Testis (tissue), 3 donors: ENCODE results near the gene COG8. TPM values are rescaled to one million over a fixed set of nuclear protein-coding genes. Genes with fewer than 3 reads are reported as not detected.

Experiments
- DNase-seq: peaks from one replicate; pipeline ENCODE4 v3.0.0-alpha.2; 2019
- H3K27ac ChIP-seq, 2 donors: fragments of 200-600 bp; sonication (generic); one replicate each; pipeline ENCODE4 v1.5.1; 2019
- H3K27me3 ChIP-seq: fragments of 200-600 bp; sonication (generic); one replicate; pipeline ENCODE4 v1.5.1; 2019
- H3K36me3 ChIP-seq: fragments of 200-600 bp; sonication (generic); one replicate; pipeline ENCODE4 v1.5.1; 2017; ENCODE audit warnings: low read depth; ENCODE audit errors: missing control alignments
- H3K4me1 ChIP-seq: fragments of 200-600 bp; sonication (generic); one replicate; pipeline ENCODE4 v1.5.1; 2019
- H3K4me3 ChIP-seq, 2 donors: fragments of 200-600 bp; sonication (generic); one replicate each; pipeline ENCODE4 v1.5.1; 2017 to 2019
- H3K9me3 ChIP-seq: fragments of 200-600 bp; sonication (generic); one replicate; pipeline ENCODE4 v1.5.1; 2017
- CTCF ChIP-seq, 3 experiments: fragments of 450-650 bp in 2 of 3; fragments of 200-600 bp in 1 of 3; sonication (generic) in 1 of 3; IDR thresholded peaks; one replicate each; pipeline ENCODE4 v1.5.1; 2016 to 2019; ENCODE audit warnings: antibody characterized with exemption in 3 of 3, mild to moderate bottlenecking in 2 of 3, moderate library complexity in 1 of 3
- POLR2A ChIP-seq: fragments of 450-650 bp; IDR thresholded peaks from one replicate; pipeline ENCODE4 v1.6.1; 2017; ENCODE audit warnings: antibody characterized with exemption, mild to moderate bottlenecking, moderate library complexity
- WGBS, 2 donors: methylation state at CpG; one replicate each; pipeline ENCODE4 v1.1.5; 2018; 5-methylcytosine and 5-hydroxymethylcytosine counted together
- intact Hi-C: fragments of 100-400 bp; cut with DNase I; formaldehyde crosslinking; loops from one replicate; pipeline ENCODE4 v1.15.1; 2023; ENCODE audit warnings: low total_unique reads
- polyA plus RNA-seq: library from polyadenylated mRNA; stranded (reverse); fragments of 350-450 nt; fragmentation: Illumina TruSeq; extraction: RNeasy Lipid Tissue Mini Kit (QIAGEN cat#74804); gene quantifications from one replicate; pipeline ENCODE4 v1.2.3, GENCODE V29; 2014; ENCODE audit warnings: low read depth, low replicate concordance; ENCODE audit not compliant: insufficient read depth
- total RNA-seq, 2 donors: library from RNA; depleted of rRNA; stranded (reverse); fragments of >200 nt; gene quantifications; one replicate each; pipeline ENCODE4 v1.2.3, GENCODE V29; 2016

COG8 gene
- total and polyA plus RNA-seq, 3 donors from 2014 or later, result 74.1 to 96.6 (median 90.8) TPM

- Histone ChIP-seq H3K4me3 (no peak overlapping the region), H3K9me3 (no peaks in the 10 kb centered on the region), H3K27ac (no peak overlapping the region), H3K4me1 (peaks cover 13% of the 10 kb centered on the region), H3K36me3 (no peaks in the 10 kb centered on the region), H3K27me3 (no peaks in the 10 kb centered on the region)
- DNase-seq, result no peak
- TF ChIP-seq CTCF (IDR thresholded peaks at IDR 0.05) (no peak), POLR2A (no peak)
- 54 to 65% methylated on average over 7 of the region's 7 CpGs for WGBS, 2 donors
- intact Hi-C loops, result no loop called here
These were observed 13.0 kb downstream of the COG8 start for GRCh38 chr16:69326172-69326873.

- H3K27ac ChIP-seq, result no peak overlapping the region
- no peaks in the 10 kb centered on the region for H3K27me3 ChIP-seq
- intact Hi-C loops, result no loop called here
- H3K9me3 ChIP-seq, result no peaks in the 10 kb centered on the region
- WGBS, 2 donors, result 82 to 87% methylated on average over 6 of the region's 6 CpGs
- TF ChIP-seq POLR2A, result no peak
- no peak for TF ChIP-seq CTCF (IDR thresholded peaks at IDR 0.05)
- peaks cover 8% of the 10 kb centered on the region for H3K4me1 ChIP-seq
- DNase-seq, result peak; percentile 11
- no peak overlapping the region for H3K4me3 ChIP-seq
- H3K36me3 ChIP-seq, result no peaks in the 10 kb centered on the region
These were observed 13.6 kb downstream of the COG8 start for GRCh38 chr16:69325784-69326171.

- Histone ChIP-seq H3K36me3 (no peaks in the 10 kb centered on the region), H3K27me3 (no peaks in the 10 kb centered on the region), H3K4me3 (no peak overlapping the region), H3K4me1 (peaks cover 8% of the 10 kb centered on the region), H3K9me3 (no peaks in the 10 kb centered on the region), H3K27ac (no peak overlapping the region)
- TF ChIP-seq CTCF (IDR thresholded peaks at IDR 0.05) (no peak), POLR2A (no peak)
- 70 to 79% methylated on average over 10 of the region's 10 CpGs for WGBS, 2 donors
- peak; percentile 9 for DNase-seq
- intact Hi-C loops, result no loop called here
These were observed 14.6 kb downstream of the COG8 start for GRCh38 chr16:69324585-69325253.

DNA sequence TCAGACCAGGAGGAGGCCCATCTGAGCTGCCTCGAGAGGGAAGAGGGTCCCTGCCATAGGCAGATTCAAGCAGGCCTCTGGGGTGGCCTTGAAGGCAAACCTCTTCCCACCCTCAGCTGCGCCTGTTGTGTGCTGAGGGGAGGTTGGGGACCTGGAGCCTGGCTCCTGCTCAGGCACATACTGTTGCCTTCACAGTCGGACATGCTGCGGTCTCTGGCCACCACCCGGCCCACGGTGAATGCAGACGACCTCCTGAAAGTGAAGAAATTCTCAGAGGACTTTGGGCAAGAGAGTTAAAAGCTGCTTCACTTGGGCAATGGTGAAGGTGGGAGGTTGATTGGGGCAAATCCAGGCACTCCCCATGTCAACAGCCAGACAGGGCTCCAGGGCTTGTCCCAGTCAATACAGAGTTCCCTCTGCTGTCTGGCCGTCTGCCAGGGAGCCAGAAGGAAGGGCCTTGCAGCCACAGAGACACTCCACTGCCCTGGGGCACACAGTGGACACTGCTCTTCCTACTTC is 15.3 kb downstream of the COG8 start:
- H3K27ac ChIP-seq, result no peak overlapping the region
- DNase-seq, result peak; percentile 53

More for the DNA sequence above, 15.3 kb downstream of the COG8 start:
- Histone ChIP-seq H3K9me3 (no peaks in the 10 kb centered on the region), H3K27me3 (no peaks in the 10 kb centered on the region), H3K4me3 (no peak overlapping the region), H3K4me1 (peaks cover 2% of the 10 kb centered on the region), H3K36me3 (no peaks in the 10 kb centered on the region)
- 42 to 69% methylated on average over 4 to 8 of the region's 8 CpGs for WGBS, 2 donors
- intact Hi-C loops, result no loop called here
- TF ChIP-seq POLR2A, result no peak
- no peak for TF ChIP-seq CTCF (IDR thresholded peaks at IDR 0.05)
